Measurements from ENCODE around the gene COA5.
"Not testable (repeated sequence)": the region's sequence is repeated elsewhere in the genome, so short reads cannot be mapped to it uniquely, and the experiment has no call there.

The COA5 gene

GRCh38 chr2:98607104-98607503, 1.2 kb downstream of the COA5 start:
- no peak for DNase-seq (ENCODE audit: low read depth, low spot score)
- no peak overlapping the region for H3K27ac ChIP-seq

GRCh38 chr2:98606431-98606830, 1.9 kb downstream of the COA5 start:
- DNase-seq (ENCODE audit: low read depth, low spot score), result no peak
- no peak overlapping the region for H3K27ac ChIP-seq

DNA sequence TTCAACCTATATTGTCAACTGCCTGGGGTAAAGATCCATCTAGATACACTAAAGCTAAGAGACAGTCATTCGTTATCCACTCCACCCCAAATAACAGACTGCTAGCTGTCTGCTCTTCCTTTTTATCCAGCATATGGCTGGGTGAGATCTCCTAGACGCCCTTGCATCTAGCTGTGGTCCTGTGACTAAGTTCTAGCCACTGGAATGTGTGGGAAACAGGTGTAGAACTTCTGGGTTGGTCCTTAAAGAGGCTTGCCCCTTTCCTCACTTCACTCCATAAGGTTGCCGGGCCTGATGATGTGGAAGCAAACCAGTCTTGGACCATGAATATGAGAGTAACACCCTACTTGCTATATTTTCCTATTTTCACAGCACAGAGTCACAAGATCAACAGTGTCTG, 3.2 kb downstream of the COA5 start:
- no peak overlapping the region for H3K27ac ChIP-seq
- no peak for DNase-seq (ENCODE audit: low read depth, low spot score)

GRCh38 chr2:98604547-98604946, 3.8 kb downstream of the COA5 start:
- no peak overlapping the region for H3K27ac ChIP-seq
- no peak for DNase-seq (ENCODE audit: low read depth, low spot score)

DNA sequence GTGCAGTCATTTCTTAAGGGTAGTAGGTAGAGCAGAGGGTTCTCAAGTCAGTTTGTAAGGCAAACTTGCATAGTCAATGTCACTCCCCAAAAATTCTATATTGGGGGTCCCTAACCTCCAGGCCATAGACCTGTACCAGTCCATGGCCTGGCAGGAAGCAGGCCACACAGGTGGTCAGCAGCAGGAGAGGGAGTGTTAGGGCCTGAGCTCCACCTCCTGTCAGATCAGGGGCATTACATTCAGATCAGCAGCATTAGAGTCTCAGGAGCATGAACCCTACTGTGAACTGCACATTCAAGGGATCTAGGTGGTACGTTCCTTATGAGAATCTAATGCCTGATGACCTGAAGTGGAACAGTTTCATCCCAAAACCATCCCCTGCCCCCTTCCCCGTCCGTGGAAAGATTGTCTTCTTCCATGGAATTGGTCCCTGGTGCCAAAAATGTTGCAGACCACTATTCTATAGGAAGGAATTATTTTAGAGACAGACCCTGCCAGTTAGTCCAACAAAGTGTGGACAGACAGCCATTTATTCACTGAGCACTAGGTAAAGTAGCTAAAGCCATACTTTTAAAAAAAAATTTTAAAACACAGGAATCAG, 6.7 kb downstream of the COA5 start:
- no peak overlapping the region for H3K27ac ChIP-seq

GRCh38 chr2:98598781-98599428, 9.4 kb downstream of the COA5 start:
- H3K27ac ChIP-seq, result peak overlapping the region; percentile 17
- DNase-seq (ENCODE audit: low read depth, low spot score), result peak; percentile 31

More for the DNA sequence above, 6.7 kb downstream of the COA5 start:
- DNase-seq (ENCODE audit: low read depth, low spot score), result no peak

- not testable (repeated sequence) for H3K27ac ChIP-seq; DNase-seq (ENCODE audit: low read depth, low spot score)
Measured at GRCh38 chr2:98594665-98595064, 13.6 kb downstream of the COA5 start.

DNA sequence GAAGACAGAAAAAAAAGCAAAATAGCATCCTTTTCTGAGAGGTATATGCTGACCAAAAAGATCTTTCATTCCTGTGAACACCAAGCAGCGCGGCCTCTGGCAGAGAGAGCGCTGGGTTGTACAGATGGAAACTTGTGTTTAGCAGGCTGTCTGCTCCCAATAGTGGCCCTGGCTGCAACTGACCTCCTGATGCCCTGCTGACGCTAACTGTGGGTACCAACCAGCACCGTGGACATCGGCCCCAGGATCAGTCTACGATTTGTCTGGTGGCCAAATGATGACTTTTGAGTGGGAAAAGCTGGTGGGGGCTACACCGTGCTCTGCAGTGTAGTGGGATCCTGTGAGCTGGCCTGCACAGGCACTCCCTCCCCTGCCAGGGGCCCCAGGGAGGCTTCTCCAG, 15.7 kb downstream of the COA5 start:
- H3K27ac ChIP-seq, result no peak overlapping the region
- no peak for DNase-seq (ENCODE audit: low read depth, low spot score)

- no peak overlapping the region for H3K27ac ChIP-seq
- DNase-seq (ENCODE audit: low read depth, low spot score), result no peak
Measured at GRCh38 chr2:98589489-98589888, 18.8 kb downstream of the COA5 start.

GRCh38 chr2:98588880-98589431, 19.4 kb downstream of the COA5 start:
- DNase-seq (ENCODE audit: low read depth, low spot score), result no peak
- H3K27ac ChIP-seq, result no peak overlapping the region

- H3K27ac ChIP-seq, result no peak overlapping the region
Measured at GRCh38 chr2:98586551-98587140, 21.7 kb downstream of the COA5 start.

DNA sequence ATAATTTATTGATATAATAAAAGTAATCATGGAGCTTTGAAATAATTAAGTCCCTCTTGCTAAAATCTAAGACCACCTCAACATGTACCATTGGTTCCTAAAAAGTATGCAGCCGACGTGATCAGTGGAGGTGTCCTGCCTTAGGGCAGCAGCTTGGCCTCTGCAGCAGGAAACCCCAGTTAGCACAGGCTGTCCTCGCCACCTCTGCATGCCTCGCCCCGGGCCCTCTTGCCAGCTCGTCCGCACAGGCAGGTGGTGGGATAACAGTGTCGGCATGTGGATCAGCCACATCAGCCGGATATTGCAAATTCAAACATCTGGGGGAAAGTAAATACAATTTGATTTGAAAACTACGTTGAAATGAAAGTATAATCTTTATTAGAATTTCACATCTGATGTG, 22.9 kb downstream of the COA5 start:
- H3K27ac ChIP-seq, result no peak overlapping the region
- no peak for DNase-seq (ENCODE audit: low read depth, low spot score)

More at GRCh38 chr2:98586551-98587140, 21.7 kb downstream of the COA5 start:
- DNase-seq (ENCODE audit: low read depth, low spot score), result no peak

DNA sequence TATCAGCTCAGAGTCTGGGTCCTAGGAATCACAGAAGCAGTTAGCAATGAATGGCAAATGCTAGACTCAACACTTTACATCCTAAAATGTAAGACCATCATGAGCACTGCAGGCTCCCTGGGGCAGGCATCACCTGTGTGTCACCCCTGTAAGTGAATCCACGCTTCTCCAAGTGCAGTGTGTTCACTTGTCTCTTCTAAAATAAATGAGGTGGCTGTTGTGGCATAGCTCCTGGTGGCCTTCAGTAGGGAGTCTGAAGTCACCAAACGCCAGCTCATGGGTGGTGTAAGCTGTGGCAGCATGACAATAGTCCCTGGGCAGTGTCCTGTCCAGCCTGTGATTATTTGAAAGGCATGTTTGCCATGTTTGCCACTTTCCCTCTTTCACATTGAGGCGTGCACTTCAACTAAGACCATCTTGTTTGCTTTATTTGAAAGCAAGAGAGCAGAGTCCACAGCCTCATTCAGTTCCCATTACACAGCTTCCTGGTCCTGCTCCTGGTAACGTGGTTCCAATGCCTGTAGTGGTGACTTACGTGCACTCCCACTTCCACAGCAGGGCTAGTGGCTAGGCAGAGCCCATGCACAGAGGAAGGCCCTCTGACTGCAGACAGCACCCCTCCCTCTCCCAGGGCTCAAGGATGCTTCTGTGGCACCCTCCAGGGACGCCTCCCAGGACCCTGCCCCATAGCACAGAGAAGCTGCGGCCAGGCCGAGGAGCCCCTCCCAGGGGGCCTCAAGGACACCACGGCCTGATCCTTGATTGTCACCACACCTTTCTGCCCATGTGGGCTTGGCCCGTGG, 24.3 kb downstream of the COA5 start:
- no peak for DNase-seq (ENCODE audit: low read depth, low spot score)
- H3K27ac ChIP-seq, result no peak overlapping the region

DNA sequence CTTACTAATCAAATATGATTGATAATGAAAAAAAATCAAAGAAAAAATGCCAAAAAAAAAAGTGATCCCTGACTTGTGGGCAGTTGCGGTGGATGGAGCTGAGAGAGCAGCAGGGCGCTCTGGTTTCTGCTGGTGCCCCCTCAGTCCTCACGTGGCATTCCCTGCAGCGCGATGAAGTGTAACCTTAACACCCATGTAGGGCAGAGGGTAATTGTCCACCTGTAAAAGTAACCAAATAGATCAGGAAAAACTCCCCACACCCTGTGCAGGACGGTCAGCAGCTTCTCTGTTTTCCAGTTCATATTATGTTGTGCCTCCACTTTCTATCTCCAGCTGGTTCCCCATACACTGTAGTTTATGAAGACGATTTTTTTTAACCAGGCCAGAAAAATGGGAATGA, 25.0 kb downstream of the COA5 start:
- no peak overlapping the region for H3K27ac ChIP-seq
- DNase-seq (ENCODE audit: low read depth, low spot score), result no peak

GRCh38 chr2:98582523-98582922, 25.8 kb downstream of the COA5 start:
- H3K27ac ChIP-seq, result no peak overlapping the region
- DNase-seq (ENCODE audit: low read depth, low spot score), result no peak

DNA sequence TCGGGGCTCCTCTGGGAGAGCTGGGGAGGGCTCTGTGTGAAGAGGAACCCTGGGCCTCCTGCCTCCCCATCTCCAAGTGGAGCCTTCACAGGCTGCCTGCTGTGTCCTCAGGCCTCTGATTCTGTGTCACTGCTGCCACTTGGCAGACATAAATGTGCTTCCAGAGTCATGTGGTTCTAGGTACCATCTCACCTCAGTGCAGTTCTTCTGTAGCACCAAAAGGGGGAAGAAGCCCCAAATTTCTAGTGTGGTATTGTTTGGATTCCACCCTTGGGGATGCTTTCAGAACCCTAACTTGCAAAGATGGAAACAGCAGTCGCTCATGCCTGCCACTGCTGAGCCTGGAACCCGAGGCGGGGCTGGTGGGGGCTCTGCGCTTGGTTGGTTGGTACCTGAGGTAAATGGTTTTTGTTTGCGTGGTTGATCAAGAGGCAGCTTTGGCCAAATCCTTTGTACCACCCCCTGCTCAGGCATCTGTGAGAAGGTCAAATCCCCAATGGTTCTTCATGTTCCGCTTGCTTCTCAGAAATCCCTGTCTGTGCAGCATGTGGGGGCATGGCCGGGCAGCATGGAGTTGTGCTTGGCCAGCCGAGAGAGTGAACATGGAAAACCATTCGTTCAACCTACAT, 27.5 kb downstream of the COA5 start:
- DNase-seq (ENCODE audit: low read depth, low spot score), result no peak
- H3K27ac ChIP-seq, result no peak overlapping the region

- no peak overlapping the region for H3K27ac ChIP-seq
- DNase-seq (ENCODE audit: low read depth, low spot score), result no peak
Measured at GRCh38 chr2:98579926-98580325, 28.4 kb downstream of the COA5 start.

- no peak overlapping the region for H3K27ac ChIP-seq
- DNase-seq (ENCODE audit: low read depth, low spot score), result no peak
Measured at GRCh38 chr2:98578231-98578630, 30.1 kb downstream of the COA5 start.

DNA sequence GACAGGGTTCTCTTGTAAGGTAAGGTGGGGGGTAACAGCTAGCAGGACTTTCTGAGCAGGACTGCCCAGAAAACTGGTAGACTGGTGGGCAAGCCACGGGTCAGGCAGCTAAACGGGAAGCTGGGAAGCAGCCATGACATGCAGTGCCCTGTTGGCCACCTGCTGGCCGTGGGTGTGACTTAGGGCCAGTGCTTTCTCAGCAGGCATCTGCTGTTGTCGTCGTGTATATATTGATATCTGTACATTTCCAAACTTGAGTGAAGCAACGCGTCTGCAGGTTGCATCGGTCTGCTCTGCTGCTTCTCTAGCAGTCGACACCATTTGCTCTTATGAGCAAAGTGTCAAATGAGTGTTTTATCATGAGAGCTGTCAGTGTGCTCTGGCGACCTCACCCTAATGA, 31.0 kb downstream of the COA5 start:
- DNase-seq (ENCODE audit: low read depth, low spot score), result no peak
- H3K27ac ChIP-seq, result no peak overlapping the region

GRCh38 chr2:98576666-98577312, 31.5 kb downstream of the COA5 start:
- no peak for DNase-seq (ENCODE audit: low read depth, low spot score)
- no peak overlapping the region for H3K27ac ChIP-seq

All from epithelial cell of prostate (primary cell).